ENCODE measurements around the gene DNAJB1. TPM values are rescaled to one million over a fixed set of nuclear protein-coding genes. Genes with fewer than 3 reads are reported as not detected.
"Not testable (repeated sequence)": the region's sequence is repeated elsewhere in the genome, so short reads cannot be mapped to it uniquely, and the experiment has no call there.

The DNAJB1 gene
- total and polyA plus RNA-seq, 4 donors: 34.8 to 95.8 (median 51.2) TPM

- Histone ChIP-seq H3K4me3 (ENCODE audit: low read length in 2 of 2) (no peak overlapping the region), H3K27me3 (ENCODE audit: control insufficient read depth in 1 of 2, insufficient read depth in 2 of 2, low read length in 1 of 2) (no peaks in the 10 kb centered on the region), H3K9me3 (ENCODE audit: control insufficient read depth, low read length) (no peaks in the 10 kb centered on the region), H3K27ac (ENCODE audit: low read depth in 1 of 2, low read length in 2 of 2) (no peak overlapping the region), H3K36me3 (ENCODE audit: control insufficient read depth in 1 of 2, insufficient read depth in 2 of 2, low read length in 1 of 2) (no peaks in the 10 kb centered on the region), H3K4me1 (ENCODE audit: control insufficient read depth in 1 of 2, insufficient read depth in 2 of 2, low read length in 2 of 2) (no peaks in the 10 kb centered on the region)
- ATAC-seq (ENCODE audit: low FRiP score) (peak; percentile 11), DNase-seq (no peak)
- 52 to 56% methylated on average over 21 of the region's 21 CpGs for WGBS, 2 donors
- intact Hi-C loops (cut with DNase I): no loop called here
Measured at GRCh38 chr19:14544977-14545715, 26.9 kb upstream of the DNAJB1 start.

GRCh38 chr19:14544047-14544446 lies 25.9 kb upstream of the DNAJB1 start:
- intact Hi-C loops (cut with DNase I): no loop called here

GRCh38 chr19:14542711-14543328 lies 24.6 kb upstream of the DNAJB1 start:
- ATAC-seq (ENCODE audit: low FRiP score) (no peak), DNase-seq (no peak)
- Histone ChIP-seq H3K4me1 (ENCODE audit: control insufficient read depth in 1 of 2, insufficient read depth in 2 of 2, low read length in 2 of 2) (no peaks in the 10 kb centered on the region), H3K27me3 (ENCODE audit: control insufficient read depth in 1 of 2, insufficient read depth in 2 of 2, low read length in 1 of 2) (no peaks in the 10 kb centered on the region), H3K27ac (ENCODE audit: low read depth in 1 of 2, low read length in 2 of 2) (no peak overlapping the region), H3K4me3 (ENCODE audit: low read length in 2 of 2) (no peak overlapping the region), H3K36me3 (ENCODE audit: control insufficient read depth in 1 of 2, insufficient read depth in 2 of 2, low read length in 1 of 2) (no peaks in the 10 kb centered on the region), H3K9me3 (ENCODE audit: control insufficient read depth, low read length) (no peaks in the 10 kb centered on the region)
- intact Hi-C loops (cut with DNase I): no loop called here
- WGBS, 2 donors: 43% methylated on average over 7 of the region's 7 CpGs

More at GRCh38 chr19:14544047-14544446, 25.9 kb upstream of the DNAJB1 start:
- no peaks in the 10 kb centered on the region for H3K4me1 ChIP-seq (ENCODE audit: control insufficient read depth in 1 of 2, insufficient read depth in 2 of 2, low read length in 2 of 2)
- H3K4me3 ChIP-seq (ENCODE audit: low read length in 2 of 2): no peak overlapping the region
- no peaks in the 10 kb centered on the region for H3K9me3 ChIP-seq (ENCODE audit: control insufficient read depth, low read length)
- DNase-seq (no peak), ATAC-seq (ENCODE audit: low FRiP score) (no peak)
- 86 to 87% methylated on average over 5 of the region's 5 CpGs for WGBS, 2 donors
- H3K27ac ChIP-seq (ENCODE audit: low read depth in 1 of 2, low read length in 2 of 2): no peak overlapping the region
- no peaks in the 10 kb centered on the region for H3K27me3 ChIP-seq (ENCODE audit: control insufficient read depth in 1 of 2, insufficient read depth in 2 of 2, low read length in 1 of 2)
- H3K36me3 ChIP-seq (ENCODE audit: control insufficient read depth in 1 of 2, insufficient read depth in 2 of 2, low read length in 1 of 2): no peaks in the 10 kb centered on the region

GRCh38 chr19:14541979-14542378 lies 23.8 kb upstream of the DNAJB1 start:
- H3K27ac ChIP-seq (ENCODE audit: low read depth in 1 of 2, low read length in 2 of 2); H3K27me3 ChIP-seq (ENCODE audit: control insufficient read depth in 1 of 2, insufficient read depth in 2 of 2, low read length in 1 of 2); intact Hi-C loops (cut with DNase I); ATAC-seq (ENCODE audit: low FRiP score); H3K4me1 ChIP-seq (ENCODE audit: control insufficient read depth in 1 of 2, insufficient read depth in 2 of 2, low read length in 2 of 2); H3K4me3 ChIP-seq (ENCODE audit: low read length in 2 of 2); H3K9me3 ChIP-seq (ENCODE audit: control insufficient read depth, low read length); H3K36me3 ChIP-seq (ENCODE audit: control insufficient read depth in 1 of 2, insufficient read depth in 2 of 2, low read length in 1 of 2); DNase-seq: not testable (repeated sequence)
- WGBS, 2 donors: 78 to 89% methylated on average over 5 of the region's 5 CpGs

- Histone ChIP-seq H3K4me3 (ENCODE audit: low read length in 2 of 2) (no peak overlapping the region), H3K36me3 (ENCODE audit: control insufficient read depth in 1 of 2, insufficient read depth in 2 of 2, low read length in 1 of 2) (no peaks in the 10 kb centered on the region), H3K27me3 (ENCODE audit: control insufficient read depth in 1 of 2, insufficient read depth in 2 of 2, low read length in 1 of 2) (no peaks in the 10 kb centered on the region), H3K9me3 (ENCODE audit: control insufficient read depth, low read length) (no peaks in the 10 kb centered on the region), H3K27ac (ENCODE audit: low read depth in 1 of 2, low read length in 2 of 2) (no peak overlapping the region), H3K4me1 (ENCODE audit: control insufficient read depth in 1 of 2, insufficient read depth in 2 of 2, low read length in 2 of 2) (no peaks in the 10 kb centered on the region)
- no peak for DNase-seq
- ATAC-seq (ENCODE audit: low FRiP score): no peak
- intact Hi-C loops (cut with DNase I): no loop called here
- 92 to 93% methylated on average over 19 of the region's 19 CpGs for WGBS, 2 donors
Measured at GRCh38 chr19:14540741-14541525, 22.7 kb upstream of the DNAJB1 start.

- no peaks in the 10 kb centered on the region for H3K36me3 ChIP-seq (ENCODE audit: control insufficient read depth in 1 of 2, insufficient read depth in 2 of 2, low read length in 1 of 2)
- intact Hi-C loops (cut with DNase I): no loop called here
- H3K27me3 ChIP-seq (ENCODE audit: control insufficient read depth in 1 of 2, insufficient read depth in 2 of 2, low read length in 1 of 2): no peaks in the 10 kb centered on the region
- H3K9me3 ChIP-seq (ENCODE audit: control insufficient read depth, low read length): no peaks in the 10 kb centered on the region
- no peak overlapping the region for H3K4me3 ChIP-seq (ENCODE audit: low read length in 2 of 2)
- 23 to 24% methylated on average over 19 to 24 of the region's 24 CpGs for WGBS, 2 donors
- DNase-seq (peak; percentile 82 to 86), ATAC-seq (ENCODE audit: low FRiP score) (peak; percentile 41)
- H3K27ac ChIP-seq (ENCODE audit: low read depth in 1 of 2, low read length in 2 of 2): no peak overlapping the region
- H3K4me1 ChIP-seq (ENCODE audit: control insufficient read depth in 1 of 2, insufficient read depth in 2 of 2, low read length in 2 of 2): no peaks in the 10 kb centered on the region
Measured at GRCh38 chr19:14536926-14537692, 18.9 kb upstream of the DNAJB1 start.

GRCh38 chr19:14533450-14533849 lies 15.3 kb upstream of the DNAJB1 start:
- 87 to 92% methylated on average over 5 of the region's 5 CpGs for WGBS, 2 donors
- Histone ChIP-seq H3K27ac (ENCODE audit: low read depth in 1 of 2, low read length in 2 of 2) (no peak overlapping the region), H3K36me3 (ENCODE audit: control insufficient read depth in 1 of 2, insufficient read depth in 2 of 2, low read length in 1 of 2) (no peaks in the 10 kb centered on the region), H3K9me3 (ENCODE audit: control insufficient read depth, low read length) (no peaks in the 10 kb centered on the region), H3K4me1 (ENCODE audit: control insufficient read depth in 1 of 2, insufficient read depth in 2 of 2, low read length in 2 of 2) (no peaks in the 10 kb centered on the region), H3K27me3 (ENCODE audit: control insufficient read depth in 1 of 2, insufficient read depth in 2 of 2, low read length in 1 of 2) (no peaks in the 10 kb centered on the region), H3K4me3 (ENCODE audit: low read length in 2 of 2) (no peak overlapping the region)
- ATAC-seq (ENCODE audit: low FRiP score) (no peak), DNase-seq (no peak)
- intact Hi-C loops (cut with DNase I): no loop called here

GRCh38 chr19:14530506-14530905 lies 12.3 kb upstream of the DNAJB1 start:
- Histone ChIP-seq H3K27ac (ENCODE audit: low read depth in 1 of 2, low read length in 2 of 2) (no peak overlapping the region), H3K27me3 (ENCODE audit: control insufficient read depth in 1 of 2, insufficient read depth in 2 of 2, low read length in 1 of 2) (no peaks in the 10 kb centered on the region), H3K9me3 (ENCODE audit: control insufficient read depth, low read length) (no peaks in the 10 kb centered on the region), H3K36me3 (ENCODE audit: control insufficient read depth in 1 of 2, insufficient read depth in 2 of 2, low read length in 1 of 2) (no peaks in the 10 kb centered on the region), H3K4me3 (ENCODE audit: low read length in 2 of 2) (no peak overlapping the region), H3K4me1 (ENCODE audit: control insufficient read depth in 1 of 2, insufficient read depth in 2 of 2, low read length in 2 of 2) (no peaks in the 10 kb centered on the region)
- intact Hi-C loops (cut with DNase I): no loop called here
- ATAC-seq (ENCODE audit: low FRiP score) (no peak), DNase-seq (no peak)
- 58 to 68% methylated on average over 3 of the region's 3 CpGs for WGBS, 2 donors

All from aorta (tissue), 5 donors.